ENCODE data around the gene FDX2.

Gene FDX2

DNA sequence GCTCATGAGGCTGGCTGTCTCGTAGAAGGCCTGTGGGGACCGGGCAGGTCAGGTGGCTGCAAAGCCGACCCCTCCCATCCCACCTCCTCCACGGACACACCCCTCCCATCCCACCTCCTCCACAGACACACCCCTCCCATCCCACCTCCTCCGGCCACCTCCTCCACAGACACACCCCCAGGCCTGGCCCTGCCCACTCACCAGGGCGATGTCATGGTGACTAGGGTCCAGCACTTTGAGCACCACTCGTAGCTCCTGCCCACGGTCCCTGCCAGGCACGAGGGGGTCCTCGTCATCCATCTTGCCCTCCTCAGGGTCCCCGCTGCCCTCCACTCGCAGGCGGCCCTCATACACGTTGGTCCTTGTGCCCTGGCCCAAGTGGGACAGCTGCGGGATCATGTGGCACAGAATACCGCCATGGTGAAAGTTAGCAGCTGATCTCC is 45.8 kb upstream of the FDX2 start:
- TF ChIP-seq CTCF (IDR thresholded peaks at IDR 0.05), result no peak
- Histone ChIP-seq H3K27ac (no peak overlapping the region), H3K36me3 (peaks cover 99% of the 10 kb centered on the region), H3K9me3 (no peaks in the 10 kb centered on the region), H3K4me3 (ENCODE audit: low read depth in 1 of 2, low read length in 1 of 2) (no peak overlapping the region), H3K27me3 (no peaks in the 10 kb centered on the region), H3K4me1 (ENCODE audit: control insufficient read depth in 1 of 2, insufficient read depth in 1 of 2, low read depth in 1 of 2, low read length in 1 of 2) (no peaks in the 10 kb centered on the region)

GRCh38 chr19:10356431-10356830 is 40.6 kb upstream of the FDX2 start:
- Histone ChIP-seq H3K4me1 (ENCODE audit: control insufficient read depth in 1 of 2, insufficient read depth in 1 of 2, low read depth in 1 of 2, low read length in 1 of 2) (no peaks in the 10 kb centered on the region), H3K36me3 (peaks cover 99% of the 10 kb centered on the region), H3K4me3 (ENCODE audit: low read depth in 1 of 2, low read length in 1 of 2) (no peak overlapping the region), H3K27me3 (no peaks in the 10 kb centered on the region), H3K9me3 (no peaks in the 10 kb centered on the region), H3K27ac (peak overlapping the region; percentile 25)
- no peak for TF ChIP-seq CTCF (IDR thresholded peaks at IDR 0.05)

DNA sequence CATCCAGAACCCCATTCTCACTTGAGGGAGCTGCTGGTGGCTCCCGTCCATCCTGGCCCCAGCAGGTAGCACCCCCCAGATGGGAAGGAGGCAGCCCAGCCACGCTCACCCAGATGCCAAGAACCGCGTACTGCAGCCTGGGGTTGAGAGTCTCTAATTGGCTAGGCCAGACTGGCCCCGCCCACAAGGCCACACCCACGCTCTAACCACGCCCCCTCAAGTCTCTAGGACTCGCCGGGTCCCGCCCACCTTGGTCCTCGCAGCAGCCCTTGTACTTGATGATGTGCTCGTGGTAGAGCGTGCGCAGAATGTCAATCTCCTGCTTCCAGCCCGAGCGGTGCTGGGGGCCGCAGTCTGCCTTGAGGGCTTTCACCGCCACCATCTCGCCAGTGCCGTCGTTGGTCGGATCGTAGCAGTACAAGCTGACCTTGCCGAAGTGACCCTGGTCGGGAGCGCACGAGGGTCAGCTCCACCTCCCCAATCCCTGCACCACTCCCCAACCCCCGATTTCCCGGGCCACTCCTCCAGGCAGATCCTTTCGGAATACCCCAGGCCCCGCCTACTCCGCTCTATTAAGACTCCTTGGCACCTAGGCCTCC is 38.1 kb upstream of the FDX2 start:
- Histone ChIP-seq H3K4me3 (ENCODE audit: low read depth in 1 of 2, low read length in 1 of 2) (no peak overlapping the region), H3K27me3 (no peaks in the 10 kb centered on the region), H3K36me3 (peaks cover 98% of the 10 kb centered on the region), H3K9me3 (no peaks in the 10 kb centered on the region), H3K27ac (no peak overlapping the region), H3K4me1 (ENCODE audit: control insufficient read depth in 1 of 2, insufficient read depth in 1 of 2, low read depth in 1 of 2, low read length in 1 of 2) (no peaks in the 10 kb centered on the region)
- TF ChIP-seq CTCF (IDR thresholded peaks at IDR 0.05), result no peak

DNA sequence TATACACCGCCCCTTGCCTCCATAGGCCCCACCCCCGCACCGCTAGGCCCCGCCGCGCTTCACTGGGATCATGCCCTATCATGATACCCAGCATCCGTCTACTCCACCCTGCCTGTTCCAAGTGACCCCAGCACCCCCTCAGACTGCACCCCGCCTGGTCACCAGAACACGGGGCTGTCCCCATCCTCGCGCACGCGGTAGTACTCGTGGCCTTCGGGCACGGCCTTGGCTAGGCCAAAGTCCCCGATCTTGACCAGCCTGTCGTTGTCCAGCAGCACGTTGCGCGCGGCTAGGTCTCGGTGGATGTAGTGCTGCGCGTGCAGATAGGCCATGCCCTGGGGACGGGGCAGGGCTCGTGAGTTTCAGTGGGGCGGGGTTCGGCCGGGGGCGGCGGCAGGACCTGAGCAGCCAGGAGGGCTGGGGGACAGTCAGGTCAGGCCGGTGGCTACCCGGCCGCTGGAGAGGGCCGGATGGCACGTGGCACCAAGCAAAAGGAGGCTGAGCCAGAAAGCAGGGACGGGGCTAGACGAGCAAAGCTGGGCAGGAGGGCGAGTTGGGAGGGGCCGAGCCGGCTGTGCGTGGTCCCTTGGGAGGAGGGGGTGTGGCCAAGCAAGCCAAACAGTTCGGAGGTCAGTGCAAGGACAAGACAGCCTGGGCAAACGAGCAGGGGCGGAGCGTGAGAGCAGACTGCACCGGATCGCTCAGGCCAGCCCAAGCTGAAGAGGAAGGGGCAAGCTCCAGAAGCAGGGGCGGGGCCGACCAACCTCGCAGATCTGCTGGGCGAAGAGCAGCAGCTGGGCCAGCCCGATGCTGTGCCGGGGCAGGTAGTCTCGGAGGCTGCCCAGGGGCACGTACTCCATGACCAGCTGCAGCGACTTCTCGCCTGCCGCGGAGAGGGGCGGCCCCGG is 37.2 kb upstream of the FDX2 start:
- H3K27me3 ChIP-seq, result no peaks in the 10 kb centered on the region
- H3K27ac ChIP-seq, result no peak overlapping the region
- H3K9me3 ChIP-seq, result no peaks in the 10 kb centered on the region
- H3K36me3 ChIP-seq, result peaks cover 90% of the 10 kb centered on the region
- H3K4me1 ChIP-seq (ENCODE audit: control insufficient read depth in 1 of 2, insufficient read depth in 1 of 2, low read depth in 1 of 2, low read length in 1 of 2), result peaks cover 0 to 1% of the 10 kb centered on the region in 2 experiments
- TF ChIP-seq CTCF (IDR thresholded peaks at IDR 0.05), result no peak
- H3K4me3 ChIP-seq (ENCODE audit: low read depth in 1 of 2, low read length in 1 of 2), result no peak overlapping the region

GRCh38 chr19:10346509-10346908 is 30.7 kb upstream of the FDX2 start:
- H3K27ac ChIP-seq, result peak overlapping the region; percentile 100
- H3K4me3 ChIP-seq (ENCODE audit: low read depth in 1 of 2, low read length in 1 of 2), result peak overlapping the region; percentile 29 to 42
- H3K4me1 ChIP-seq (ENCODE audit: control insufficient read depth in 1 of 2, insufficient read depth in 1 of 2, low read depth in 1 of 2, low read length in 1 of 2), result peaks cover 39 to 40% of the 10 kb centered on the region in 2 experiments
- TF ChIP-seq CTCF (IDR thresholded peaks at IDR 0.05), result no peak
- H3K27me3 ChIP-seq, result no peaks in the 10 kb centered on the region
- H3K9me3 ChIP-seq, result no peaks in the 10 kb centered on the region
- peaks cover 25% of the 10 kb centered on the region for H3K36me3 ChIP-seq

Measured in neutrophil (primary cell).